IPS-18a (cell line): Measurements from ENCODE around the gene UBE2K.
"Not testable (repeated sequence)": the region's sequence is repeated elsewhere in the genome, so short reads cannot be mapped to it uniquely, and the experiment has no call there.

Experiments used
- H3K27ac ChIP-seq: one replicate; pipeline ENCODE4 v1.5.1; 2013; ENCODE audit warnings: low read length
- H3K27me3 ChIP-seq: one replicate; pipeline ENCODE4 v1.6.1; 2013; ENCODE audit warnings: mild to moderate bottlenecking, low read length; ENCODE audit not compliant: control insufficient read depth, insufficient read depth
- H3K36me3 ChIP-seq: one replicate; pipeline ENCODE4 v1.6.1; 2013; ENCODE audit warnings: low read depth, low read length; ENCODE audit not compliant: control insufficient read depth
- H3K4me1 ChIP-seq: one replicate; pipeline ENCODE4 v1.6.1; 2013; ENCODE audit warnings: low read depth, low read length; ENCODE audit not compliant: control insufficient read depth
- H3K4me3 ChIP-seq: one replicate; pipeline ENCODE4 v1.5.1; 2013; ENCODE audit warnings: low read length
- H3K9ac ChIP-seq: one replicate; pipeline ENCODE4 v1.6.1; 2013; ENCODE audit warnings: mild to moderate bottlenecking, low read length, moderate library complexity
- H3K9me3 ChIP-seq: one replicate; pipeline ENCODE4 v1.6.1; 2013; ENCODE audit warnings: low read depth, low read length; ENCODE audit not compliant: control insufficient read depth

Gene UBE2K, protein sequence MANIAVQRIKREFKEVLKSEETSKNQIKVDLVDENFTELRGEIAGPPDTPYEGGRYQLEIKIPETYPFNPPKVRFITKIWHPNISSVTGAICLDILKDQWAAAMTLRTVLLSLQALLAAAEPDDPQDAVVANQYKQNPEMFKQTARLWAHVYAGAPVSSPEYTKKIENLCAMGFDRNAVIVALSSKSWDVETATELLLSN

DNA sequence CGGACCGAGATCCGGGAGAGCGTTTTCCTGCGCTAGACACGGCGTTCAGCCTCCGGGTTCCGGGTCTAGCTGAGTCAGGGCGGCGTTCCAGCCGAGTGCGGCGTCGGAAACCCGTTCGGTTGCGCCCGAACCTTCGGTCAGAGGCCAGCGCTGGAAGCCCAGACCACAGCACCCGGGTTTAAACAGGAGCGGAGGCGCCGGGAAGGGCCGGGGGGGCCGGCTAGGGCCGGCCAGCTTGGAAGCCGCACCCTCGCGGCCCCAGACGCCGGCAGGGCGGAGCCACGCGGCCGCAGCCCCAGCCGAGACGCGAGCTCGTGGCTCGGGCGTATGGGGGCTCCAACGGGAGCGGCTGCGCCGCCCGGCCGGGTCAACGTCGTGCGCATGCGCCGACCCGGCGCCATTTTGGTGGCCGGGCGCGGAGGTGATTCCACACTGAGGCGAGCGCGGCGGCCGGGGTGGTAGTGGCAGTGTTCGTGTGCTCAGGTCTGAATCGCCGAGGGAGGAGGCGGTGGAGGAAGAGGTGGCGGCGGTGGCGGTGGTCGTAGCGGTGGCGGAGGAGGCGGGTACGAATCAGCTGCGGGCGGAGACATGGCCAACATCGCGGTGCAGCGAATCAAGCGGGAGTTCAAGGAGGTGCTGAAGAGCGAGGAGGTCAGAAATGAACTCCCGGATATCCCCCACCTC, at the start of gene UBE2K:
Gene UBE2K (plus strand): TSS at position 397 of the 684 bp plus-strand sequence. CDS start 192 bp downstream, at position 589.
- Histone ChIP-seq H3K27ac (peak within 1 kb of the TSS; percentile 96), H3K9me3 (no peaks in the 10 kb centered on the region), H3K9ac (peak within 1 kb of the TSS; percentile 98), H3K36me3 (peaks cover 7% of the 10 kb centered on the region), H3K4me3 (peak within 1 kb of the TSS; percentile 94), H3K27me3 (no peaks in the 10 kb centered on the region), H3K4me1 (peaks cover 19% of the 10 kb centered on the region)

DNA sequence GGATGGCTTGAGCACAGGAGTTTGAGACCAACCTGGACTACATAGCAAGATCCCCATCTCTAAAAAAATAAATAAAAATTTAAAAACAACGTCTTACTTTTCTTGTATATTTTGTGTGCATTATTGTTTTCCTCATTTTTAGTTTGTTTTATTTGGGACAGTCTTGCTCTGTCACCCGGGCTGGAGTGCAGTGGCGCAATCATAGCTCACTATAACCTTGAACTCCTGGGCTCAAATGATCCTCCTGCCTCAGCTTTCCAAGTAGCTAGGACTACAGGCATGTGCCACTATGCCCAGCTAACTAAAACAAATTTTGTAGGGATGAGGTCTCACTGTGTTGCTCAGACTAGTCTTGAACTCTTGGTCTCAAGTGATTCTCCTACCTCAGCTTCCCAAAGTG, 49.7 kb upstream of the UBE2K start:
- H3K9ac ChIP-seq, result no peak overlapping the region
- H3K4me3 ChIP-seq, result no peak overlapping the region
- H3K9me3 ChIP-seq, result no peaks in the 10 kb centered on the region
- no peak overlapping the region for H3K27ac ChIP-seq
- no peaks in the 10 kb centered on the region for H3K36me3 ChIP-seq
- no peaks in the 10 kb centered on the region for H3K27me3 ChIP-seq
- H3K4me1 ChIP-seq, result no peaks in the 10 kb centered on the region

DNA sequence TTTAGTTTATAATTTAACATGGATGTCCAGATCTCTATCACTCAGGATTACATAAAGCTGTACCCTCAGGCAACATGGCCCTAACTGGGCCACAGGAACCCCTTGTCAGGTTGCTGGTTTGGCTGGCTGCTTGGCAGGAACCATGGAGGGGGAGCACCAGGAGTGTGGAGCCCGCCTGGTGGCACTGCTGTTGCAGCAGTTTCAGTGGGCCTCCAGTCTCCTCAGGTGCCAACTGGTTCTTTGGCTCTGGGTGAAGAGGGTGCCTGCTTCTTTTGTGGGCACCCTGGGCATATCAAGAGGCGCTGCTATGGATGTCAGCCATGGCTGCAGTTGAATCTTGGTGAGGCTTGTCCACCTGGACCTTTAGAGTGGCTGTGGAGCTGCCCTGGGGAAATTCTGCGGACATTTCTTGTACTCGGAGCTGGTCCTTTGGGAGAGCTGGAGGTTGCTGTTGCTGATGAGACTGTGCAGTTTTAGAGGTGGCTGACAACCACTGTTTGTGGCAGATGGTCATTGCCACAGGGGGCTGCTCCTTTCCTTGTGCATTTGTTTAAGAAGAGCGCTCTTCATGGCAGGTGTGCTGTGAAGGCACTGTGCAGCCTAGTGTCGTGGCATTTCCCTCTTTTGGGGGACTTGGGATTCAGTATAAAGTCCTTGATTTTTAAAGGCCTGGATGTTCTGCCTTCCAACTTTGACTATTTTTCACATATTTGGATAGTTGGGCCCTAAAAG, 48.9 kb upstream of the UBE2K start:
- Histone ChIP-seq H3K4me3 (no peak overlapping the region), H3K4me1 (no peaks in the 10 kb centered on the region), H3K27me3 (no peaks in the 10 kb centered on the region), H3K9ac (no peak overlapping the region), H3K27ac (no peak overlapping the region), H3K9me3 (no peaks in the 10 kb centered on the region), H3K36me3 (no peaks in the 10 kb centered on the region)

DNA sequence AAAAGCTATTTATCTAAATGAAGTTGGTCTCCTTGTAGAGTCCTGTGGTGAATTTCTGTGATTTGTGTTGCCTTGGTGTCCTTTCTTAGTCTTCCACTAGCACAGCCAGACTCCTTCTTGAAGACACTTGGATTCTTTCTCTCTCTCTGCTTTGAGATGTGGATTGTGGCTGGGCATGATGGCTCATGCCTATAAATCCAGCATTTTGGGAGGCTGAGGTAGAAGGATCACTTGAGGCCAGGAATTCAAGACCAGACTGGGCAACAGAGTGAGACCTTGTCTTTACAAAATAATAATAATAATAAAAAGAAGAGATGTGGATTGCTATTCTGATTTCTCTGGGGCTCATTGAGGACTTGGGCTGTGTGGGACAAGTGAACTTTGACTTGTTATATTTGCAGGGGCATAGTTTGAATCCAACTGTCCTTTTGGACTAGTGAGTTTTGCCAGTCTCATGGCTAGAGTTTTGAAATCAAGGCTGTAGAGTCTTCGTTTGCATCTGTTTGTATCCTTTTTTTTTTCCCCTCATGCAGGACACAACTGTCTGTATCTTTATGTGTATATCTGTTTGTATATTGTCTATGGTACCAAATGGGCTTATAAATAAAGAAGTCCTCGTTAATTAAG, 48.2 kb upstream of the UBE2K start:
- Histone ChIP-seq H3K36me3 (no peaks in the 10 kb centered on the region), H3K9ac (no peak overlapping the region), H3K27me3 (no peaks in the 10 kb centered on the region), H3K27ac (no peak overlapping the region), H3K9me3 (no peaks in the 10 kb centered on the region), H3K4me1 (no peaks in the 10 kb centered on the region), H3K4me3 (no peak overlapping the region)

DNA sequence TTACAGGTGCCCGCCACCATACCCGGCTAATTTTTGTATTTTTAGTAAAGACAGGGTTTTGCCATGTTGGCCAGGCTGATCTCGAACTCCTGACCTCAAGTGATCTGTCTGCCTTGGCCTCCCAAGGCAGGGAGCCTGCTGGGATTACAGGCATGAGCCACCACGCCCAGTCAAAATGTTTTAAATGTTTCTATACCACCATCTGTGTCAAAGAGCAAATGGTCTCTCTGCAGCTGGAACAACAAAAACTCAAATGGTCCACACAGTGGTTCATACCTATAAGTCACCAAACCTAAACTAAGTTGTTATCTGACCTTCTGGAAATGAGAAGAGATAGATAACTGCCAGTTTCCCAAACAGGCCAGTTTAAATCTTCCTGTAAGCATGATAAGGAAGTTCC, 46.4 kb upstream of the UBE2K start:
- not testable (repeated sequence) for H3K9me3 ChIP-seq, H3K36me3 ChIP-seq, H3K27ac ChIP-seq, H3K9ac ChIP-seq, H3K27me3 ChIP-seq, H3K4me3 ChIP-seq, H3K4me1 ChIP-seq

DNA sequence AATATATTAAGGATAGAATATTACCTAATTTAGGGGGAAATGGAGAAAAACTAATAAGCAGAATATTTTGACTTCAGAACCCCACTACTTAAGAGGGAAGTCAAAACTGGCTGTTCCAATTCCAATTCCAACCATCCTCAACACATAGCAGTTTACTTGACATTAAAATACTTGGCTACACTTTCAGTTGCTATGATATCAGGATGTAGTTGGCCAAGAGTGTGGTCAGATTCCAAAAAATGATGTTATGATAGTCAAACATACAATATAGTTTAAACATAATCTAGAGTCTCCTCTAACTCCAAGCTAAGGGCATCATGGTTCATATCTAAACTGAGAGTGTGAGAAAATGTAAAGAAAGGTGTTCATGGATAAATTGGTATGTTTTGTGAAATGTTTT, 42.7 kb upstream of the UBE2K start:
- H3K9me3 ChIP-seq, result no peaks in the 10 kb centered on the region
- no peaks in the 10 kb centered on the region for H3K36me3 ChIP-seq
- no peak overlapping the region for H3K4me3 ChIP-seq
- H3K27ac ChIP-seq, result no peak overlapping the region
- no peaks in the 10 kb centered on the region for H3K27me3 ChIP-seq
- no peaks in the 10 kb centered on the region for H3K4me1 ChIP-seq
- H3K9ac ChIP-seq, result no peak overlapping the region

DNA sequence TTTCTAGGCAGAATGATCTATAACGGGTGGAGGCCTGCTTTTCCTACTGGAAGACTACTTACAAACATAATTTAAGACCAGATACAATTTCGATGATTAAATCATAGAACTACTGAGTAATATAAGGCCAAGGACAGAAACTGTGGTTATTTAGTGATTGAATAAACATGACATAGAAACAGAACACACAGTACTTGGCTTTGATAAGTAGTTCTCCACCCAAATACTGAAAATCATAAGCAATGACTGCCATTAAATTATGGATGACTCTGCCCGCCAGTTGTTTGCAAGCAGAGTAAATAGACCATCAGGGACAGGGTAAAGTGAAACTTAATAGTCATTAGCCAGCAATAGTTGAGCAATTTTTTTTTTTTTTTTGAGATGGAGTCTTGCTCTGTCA, 42.1 kb upstream of the UBE2K start:
- Histone ChIP-seq H3K27me3 (no peaks in the 10 kb centered on the region), H3K4me3 (no peak overlapping the region), H3K9me3 (no peaks in the 10 kb centered on the region), H3K9ac (no peak overlapping the region), H3K36me3 (no peaks in the 10 kb centered on the region), H3K27ac (no peak overlapping the region), H3K4me1 (no peaks in the 10 kb centered on the region)

DNA sequence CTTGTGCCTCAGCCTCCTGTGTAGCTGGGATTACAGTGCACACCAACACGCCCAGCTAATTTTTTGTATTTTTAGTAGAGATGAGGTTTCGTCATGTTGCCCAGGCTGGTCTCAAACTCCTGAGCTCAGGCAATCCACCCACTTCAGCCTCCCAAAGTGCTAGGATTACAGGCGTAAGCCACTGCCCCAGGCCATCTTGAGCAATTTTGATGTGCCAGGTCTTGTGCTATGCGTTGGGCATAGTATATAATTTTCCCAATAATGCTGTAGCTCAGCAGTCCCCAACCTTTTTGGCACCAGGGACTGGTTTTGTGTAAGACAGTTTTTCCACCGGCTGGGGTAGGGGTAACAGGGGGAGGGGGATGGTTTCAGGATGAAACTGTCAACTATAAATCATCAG, 41.3 kb upstream of the UBE2K start:
- not testable (repeated sequence) for H3K9ac ChIP-seq, H3K4me1 ChIP-seq, H3K36me3 ChIP-seq, H3K27me3 ChIP-seq, H3K9me3 ChIP-seq, H3K4me3 ChIP-seq, H3K27ac ChIP-seq

DNA sequence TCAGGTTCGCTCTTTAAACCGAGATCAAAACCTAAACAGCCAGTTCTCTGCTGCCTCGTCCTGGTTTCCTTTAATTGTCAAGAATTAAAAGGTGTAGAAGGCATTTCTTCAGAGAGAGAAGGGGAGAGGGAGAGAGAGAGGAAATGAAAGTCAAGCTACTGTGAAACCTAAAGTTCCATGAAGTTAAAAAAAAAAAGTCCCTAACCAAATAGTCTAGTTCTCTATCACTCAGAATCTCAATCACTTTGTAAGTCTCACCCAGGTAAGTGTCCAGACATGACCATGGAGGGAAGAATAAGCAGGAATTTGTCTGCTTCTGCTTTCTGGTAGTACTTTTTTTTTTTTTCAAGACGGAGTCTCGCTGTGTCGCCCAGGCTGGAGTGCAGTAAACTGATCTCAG, 40.5 kb upstream of the UBE2K start:
- no peak overlapping the region for H3K4me3 ChIP-seq
- no peak overlapping the region for H3K9ac ChIP-seq
- no peak overlapping the region for H3K27ac ChIP-seq
- H3K4me1 ChIP-seq, result no peaks in the 10 kb centered on the region
- H3K27me3 ChIP-seq, result no peaks in the 10 kb centered on the region
- H3K36me3 ChIP-seq, result no peaks in the 10 kb centered on the region
- no peaks in the 10 kb centered on the region for H3K9me3 ChIP-seq

DNA sequence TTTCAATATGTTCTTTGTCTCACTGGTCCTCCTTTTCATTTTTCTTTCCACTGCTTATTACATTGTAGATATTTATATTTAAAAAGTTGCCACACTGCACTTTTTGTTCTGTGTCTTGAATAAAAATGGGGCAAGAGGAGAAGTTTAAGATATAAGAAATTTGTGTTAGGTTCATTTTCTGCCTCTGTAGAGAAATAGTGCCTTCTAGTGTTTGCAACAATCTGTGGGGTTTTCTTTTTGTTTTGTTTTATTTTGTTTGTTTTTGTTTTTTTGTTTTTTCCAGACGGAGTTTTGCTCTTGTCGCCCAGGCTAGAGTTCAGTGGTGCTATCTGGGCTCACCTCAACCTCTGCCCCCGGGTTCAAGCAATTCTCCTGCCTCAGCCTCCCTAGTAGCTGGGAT, 39.2 kb upstream of the UBE2K start:
- no peaks in the 10 kb centered on the region for H3K4me1 ChIP-seq
- no peaks in the 10 kb centered on the region for H3K27me3 ChIP-seq
- H3K9me3 ChIP-seq, result no peaks in the 10 kb centered on the region
- H3K4me3 ChIP-seq, result no peak overlapping the region
- no peak overlapping the region for H3K9ac ChIP-seq
- H3K36me3 ChIP-seq, result no peaks in the 10 kb centered on the region
- no peak overlapping the region for H3K27ac ChIP-seq

DNA sequence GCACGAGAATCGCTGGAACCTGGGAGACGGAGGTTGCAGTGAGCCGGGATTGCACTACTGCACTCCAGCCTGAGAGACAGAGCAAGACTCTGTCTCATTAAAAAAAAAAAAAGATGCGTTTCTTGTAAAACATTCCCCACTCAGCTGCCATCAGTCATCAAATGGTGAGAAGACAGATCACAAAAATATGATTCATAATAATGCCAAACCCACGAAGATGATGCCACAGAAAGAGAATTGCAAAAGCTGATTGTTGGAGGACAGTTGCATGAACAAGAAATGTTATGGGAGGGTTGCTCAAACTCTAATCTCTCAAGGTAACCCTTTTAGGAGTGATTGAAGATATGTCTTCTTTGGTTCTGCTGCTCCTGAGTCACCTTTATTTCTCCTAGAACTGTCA, 37.9 kb upstream of the UBE2K start:
- Histone ChIP-seq H3K4me3 (no peak overlapping the region), H3K27ac (no peak overlapping the region), H3K9ac (no peak overlapping the region), H3K4me1 (no peaks in the 10 kb centered on the region), H3K27me3 (no peaks in the 10 kb centered on the region), H3K36me3 (no peaks in the 10 kb centered on the region), H3K9me3 (no peaks in the 10 kb centered on the region)
